HG02763 (cell line): ENCODE data around the gene TOR4A.
A peak's percentile ranks its signal among the peaks of the same experiment; 100 is the strongest.
"Not testable (repeated sequence)": the region's sequence is repeated elsewhere in the genome, so short reads cannot be mapped to it uniquely, and the experiment has no call there.

Experiments used
- ATAC-seq: cut with Tn5 transposase; IDR thresholded peaks from one replicate; pipeline ENCODE4 v1.9.1; 2021; ENCODE audit warnings: mild to moderate bottlenecking, moderate library complexity; ENCODE audit not compliant: unreplicated experiment

The TOR4A gene

GRCh38 chr9:137237759-137238726 lies 39.5 kb upstream of the TOR4A start:
- no peak for ATAC-seq

- not testable (repeated sequence) for ATAC-seq
Observed at GRCh38 chr9:137239541-137240200, 37.9 kb upstream of the TOR4A start.

- ATAC-seq, result peak; percentile 21
Observed at GRCh38 chr9:137240318-137240840, 37.1 kb upstream of the TOR4A start.

- ATAC-seq, result peak; percentile 71
Observed at GRCh38 chr9:137240841-137241489, 36.6 kb upstream of the TOR4A start, which contains the start of gene TUBB4B. Gene TUBB4B, plus strand, starts transcription at chr9:137241287. Its CDS starts 74 bp downstream, at chr9:137241361.

GRCh38 chr9:137241490-137242268 lies 35.8 kb upstream of the TOR4A start:
- no peak for ATAC-seq

- no peak for ATAC-seq
Observed at GRCh38 chr9:137242269-137243203, 35.0 kb upstream of the TOR4A start.

GRCh38 chr9:137243266-137243625 lies 34.3 kb upstream of the TOR4A start:
- ATAC-seq, result not testable (repeated sequence)

GRCh38 chr9:137243626-137244485 lies 33.7 kb upstream of the TOR4A start:
- no peak for ATAC-seq

GRCh38 chr9:137244486-137245449 lies 32.8 kb upstream of the TOR4A start:
- ATAC-seq, result no peak

GRCh38 chr9:137245450-137246421 lies 31.8 kb upstream of the TOR4A start:
- ATAC-seq, result no peak

GRCh38 chr9:137247135-137247915 lies 30.2 kb upstream of the TOR4A start:
- no peak for ATAC-seq

GRCh38 chr9:137247916-137248175 lies 29.7 kb upstream of the TOR4A start:
- ATAC-seq, result no peak

GRCh38 chr9:137250329-137251193 lies 27.0 kb upstream of the TOR4A start:
- no peak for ATAC-seq

- no peak for ATAC-seq
Observed at GRCh38 chr9:137251194-137251461, 26.4 kb upstream of the TOR4A start, which contains the start of gene STPG3. Gene STPG3, plus strand, starts transcription at chr9:137251286. Its CDS starts 1 bp downstream, at chr9:137251287.
